22Rv1 (cell line): ENCODE results near the gene ZNF32.

Experiments used
- CTCF ChIP-seq: fragments of 450-650 bp; IDR thresholded peaks from 2 replicates; pipeline ENCODE4 v1.5.1; 2017; ENCODE audit warnings: mild to moderate bottlenecking
- ZFX ChIP-seq: fragments of 450-650 bp; IDR thresholded peaks from 2 replicates; pipeline ENCODE4 v1.6.1; 2017; ENCODE audit warnings: antibody characterized with exemption, borderline replicate concordance

- TF ChIP-seq CTCF, result no peak
- TF ChIP-seq ZFX, result no peak
These were observed 31.4 kb upstream of the ZNF32 start for GRCh38 chr10:43680035-43680434.
